Hematopoietic multipotent progenitor cell treated with erythropoietin and hydrocortisone succinate and interleukin-3 and kit ligand, for 17 days (in vitro differentiated cells): Measurements from ENCODE around the gene USP10.

ENCODE experiments used
- DNase-seq: peaks from one replicate; pipeline ENCODE4 v3.0.0-alpha.2; 2015; ENCODE audit warnings: low spot score

Gene USP10

GRCh38 chr16:84700446-84701300 lies 873 bp downstream of the USP10 start:
- DNase-seq: peak; percentile 43

GRCh38 chr16:84703681-84704080 lies 3.9 kb downstream of the USP10 start:
- no peak for DNase-seq

- DNase-seq: no peak
These were observed 4.5 kb downstream of the USP10 start for GRCh38 chr16:84704253-84704652.

- no peak for DNase-seq
These were observed 7.1 kb downstream of the USP10 start for GRCh38 chr16:84706856-84707255.

GRCh38 chr16:84709609-84710008 lies 9.8 kb downstream of the USP10 start:
- no peak for DNase-seq

- DNase-seq: no peak
These were observed 10.9 kb downstream of the USP10 start for GRCh38 chr16:84710686-84711085.

- DNase-seq: no peak
These were observed 12.4 kb downstream of the USP10 start for GRCh38 chr16:84712138-84712671.

GRCh38 chr16:84712801-84713775 lies 13.3 kb downstream of the USP10 start:
- DNase-seq: no peak

GRCh38 chr16:84714028-84714427 lies 14.2 kb downstream of the USP10 start:
- no peak for DNase-seq

- no peak for DNase-seq
These were observed 15.6 kb downstream of the USP10 start for GRCh38 chr16:84715424-84715823.

- no peak for DNase-seq
These were observed 16.1 kb downstream of the USP10 start for GRCh38 chr16:84715854-84716253.

GRCh38 chr16:84716740-84717139 lies 16.9 kb downstream of the USP10 start:
- DNase-seq: no peak

GRCh38 chr16:84717484-84717883 lies 17.7 kb downstream of the USP10 start:
- no peak for DNase-seq

GRCh38 chr16:84720177-84720579 lies 20.4 kb downstream of the USP10 start:
- no peak for DNase-seq

- DNase-seq: no peak
These were observed 22.3 kb downstream of the USP10 start for GRCh38 chr16:84722068-84722467.

GRCh38 chr16:84723906-84724305 lies 24.1 kb downstream of the USP10 start:
- no peak for DNase-seq

GRCh38 chr16:84724606-84725309 lies 25.0 kb downstream of the USP10 start:
- DNase-seq: no peak

- no peak for DNase-seq
These were observed 25.8 kb downstream of the USP10 start for GRCh38 chr16:84725481-84726078.

GRCh38 chr16:84726079-84726668 lies 26.4 kb downstream of the USP10 start:
- peak; percentile 90 for DNase-seq

- DNase-seq: no peak
These were observed 27.1 kb downstream of the USP10 start for GRCh38 chr16:84726669-84727467.
